ENCODE results near the gene SMPDL3B.

DNA sequence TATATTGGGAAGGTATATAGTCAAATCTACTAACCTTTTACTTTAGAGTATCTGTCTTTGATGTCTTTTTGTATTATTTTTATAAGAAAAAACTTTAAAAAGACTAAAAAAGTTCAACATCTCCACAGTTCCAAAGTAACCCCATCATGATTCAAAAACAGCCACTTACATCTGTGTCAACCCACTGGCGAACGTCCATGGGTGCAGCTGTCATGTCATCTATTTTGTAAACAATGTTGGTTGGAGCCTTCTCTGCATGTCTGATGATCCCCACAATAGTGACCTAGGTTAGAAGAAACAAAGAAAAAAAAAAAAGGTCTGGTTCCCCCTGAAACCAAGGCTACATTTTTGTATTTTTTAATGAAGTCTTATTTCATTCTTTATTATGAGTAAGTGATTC, 28.0 kb upstream of the SMPDL3B start:
- TF ChIP-seq POLR2AphosphoS5 (IDR thresholded peaks at IDR 0.05): no peak
- TF ChIP-seq, protein P1, sequence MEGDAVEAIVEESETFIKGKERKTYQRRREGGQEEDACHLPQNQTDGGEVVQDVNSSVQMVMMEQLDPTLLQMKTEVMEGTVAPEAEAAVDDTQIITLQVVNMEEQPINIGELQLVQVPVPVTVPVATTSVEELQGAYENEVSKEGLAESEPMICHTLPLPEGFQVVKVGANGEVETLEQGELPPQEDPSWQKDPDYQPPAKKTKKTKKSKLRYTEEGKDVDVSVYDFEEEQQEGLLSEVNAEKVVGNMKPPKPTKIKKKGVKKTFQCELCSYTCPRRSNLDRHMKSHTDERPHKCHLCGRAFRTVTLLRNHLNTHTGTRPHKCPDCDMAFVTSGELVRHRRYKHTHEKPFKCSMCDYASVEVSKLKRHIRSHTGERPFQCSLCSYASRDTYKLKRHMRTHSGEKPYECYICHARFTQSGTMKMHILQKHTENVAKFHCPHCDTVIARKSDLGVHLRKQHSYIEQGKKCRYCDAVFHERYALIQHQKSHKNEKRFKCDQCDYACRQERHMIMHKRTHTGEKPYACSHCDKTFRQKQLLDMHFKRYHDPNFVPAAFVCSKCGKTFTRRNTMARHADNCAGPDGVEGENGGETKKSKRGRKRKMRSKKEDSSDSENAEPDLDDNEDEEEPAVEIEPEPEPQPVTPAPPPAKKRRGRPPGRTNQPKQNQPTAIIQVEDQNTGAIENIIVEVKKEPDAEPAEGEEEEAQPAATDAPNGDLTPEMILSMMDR (IDR thresholded peaks at IDR 0.05): no peak
- no peak for TF ChIP-seq POLR2A (IDR thresholded peaks at IDR 0.05)
- no peak for TF ChIP-seq EP300 (IDR thresholded peaks at IDR 0.05)

Measured in gastroesophageal sphincter (tissue), 3 donors.